CD14-positive monocyte (primary cell): ENCODE data around the gene SPEN. TPM values are rescaled to one million over a fixed set of nuclear protein-coding genes. Genes with fewer than 3 reads are reported as not detected.
A peak's percentile ranks its signal among the peaks of the same experiment; 100 is the strongest.
"Not testable (repeated sequence)": the region's sequence is repeated elsewhere in the genome, so short reads cannot be mapped to it uniquely, and the experiment has no call there.

ENCODE experiments used
- DNase-seq, 3 donors: peaks; one replicate each; pipeline ENCODE4 v3.0.0-alpha.2; 2011 to 2022
- H2AFZ ChIP-seq: 2 replicates; pipeline ENCODE4 v1.6.0; 2012; ENCODE audit warnings: mild to moderate bottlenecking, low read depth, low read length, inconsistent platforms; ENCODE audit not compliant: insufficient read depth, poor library complexity, severe bottlenecking
- H3K27ac ChIP-seq, 2 donors: 1 replicate in 1 of 2; 2 replicates in 1 of 2; pipeline ENCODE4 v1.5.1; 2012 to 2013; ENCODE audit warnings: low read length in 2 of 2, control low read depth in 1 of 2, inconsistent platforms in 1 of 2, low read depth in 1 of 2, mild to moderate bottlenecking in 1 of 2
- H3K27me3 ChIP-seq, 2 donors: one replicate each; pipeline versions ENCODE4 v1.6.0 to v1.6.1; 2011 to 2013; ENCODE audit warnings: low read length in 2 of 2; ENCODE audit not compliant: control insufficient read depth in 2 of 2, insufficient read depth in 2 of 2
- H3K36me3 ChIP-seq, 2 donors: replicated peaks in 1 of 2; 1 replicate in 1 of 2; 2 replicates in 1 of 2; pipeline versions ENCODE4 v1.5.1 to v1.6.1; 2012 to 2013; ENCODE audit warnings: low read length in 2 of 2, control low read depth in 1 of 2, inconsistent platforms in 1 of 2, mild to moderate bottlenecking in 1 of 2; ENCODE audit not compliant: insufficient read depth in 2 of 2, control insufficient read depth in 1 of 2
- H3K4me1 ChIP-seq, 2 donors: 1 replicate in 1 of 2; 2 replicates in 1 of 2; pipeline versions ENCODE4 v1.5.1 to v1.6.1; 2012 to 2013; ENCODE audit warnings: low read length in 2 of 2, control low read depth in 1 of 2, inconsistent platforms in 1 of 2, mild to moderate bottlenecking in 1 of 2, moderate library complexity in 1 of 2; ENCODE audit not compliant: insufficient read depth in 2 of 2, control insufficient read depth in 1 of 2
- H3K4me2 ChIP-seq: replicated peaks from 2 replicates; pipeline ENCODE3; 2012; ENCODE audit warnings: low read length, moderate library complexity, mild to moderate bottlenecking; ENCODE audit not compliant: poor library complexity, severe bottlenecking; ENCODE audit errors: extremely low read depth
- H3K4me3 ChIP-seq, 3 experiments: fragments of 200-600 bp in 1 of 3; sonication (generic) in 1 of 3; replicated peaks in 1 of 3; 1 replicate in 2 of 3; 2 replicates in 1 of 3; pipeline ENCODE4 v1.5.1; 2011 to 2013; ENCODE audit warnings: low read length in 3 of 3, mild to moderate bottlenecking in 3 of 3, control low read depth in 2 of 3, low read depth in 2 of 3, inconsistent platforms in 1 of 3, moderate library complexity in 1 of 3
- H3K79me2 ChIP-seq: 2 replicates; pipeline ENCODE4 v1.6.0; 2012; ENCODE audit warnings: mild to moderate bottlenecking, control low read depth, inconsistent platforms, low read length, moderate library complexity; ENCODE audit not compliant: insufficient read depth
- H3K9ac ChIP-seq: 2 replicates; pipeline ENCODE4 v1.6.0; 2017; ENCODE audit warnings: low read length, mild to moderate bottlenecking; ENCODE audit not compliant: insufficient read depth, poor library complexity, severe bottlenecking
- H3K9me3 ChIP-seq, 2 donors: replicated peaks in 1 of 2; 1 replicate in 1 of 2; 2 replicates in 1 of 2; pipeline versions ENCODE4 v1.5.1 to v1.6.1; 2012 to 2013; ENCODE audit warnings: low read length in 2 of 2, control low read depth in 1 of 2; ENCODE audit not compliant: control insufficient read depth in 1 of 2, insufficient read depth in 1 of 2
- H4K20me1 ChIP-seq: 2 replicates; pipeline ENCODE4 v1.6.0; 2012; ENCODE audit warnings: mild to moderate bottlenecking, low read length, control low read depth, moderate library complexity; ENCODE audit not compliant: insufficient read depth
- H3K27ac Mint-ChIP-seq, 7 donors: one replicate each; pipeline ENCODE4 v1.8.0; 2020; ENCODE audit warnings: mild to moderate bottlenecking in 7 of 7, mixed read lengths in 7 of 7, moderate library complexity in 6 of 7, inconsistent platforms in 2 of 7
- H3K27me3 Mint-ChIP-seq, 3 donors: one replicate each; pipeline ENCODE4 v1.8.0; 2021 to 2022; ENCODE audit warnings: low read depth in 3 of 3, mild to moderate bottlenecking in 3 of 3, mixed read lengths in 3 of 3, moderate library complexity in 3 of 3, inconsistent platforms in 1 of 3
- H3K36me3 Mint-ChIP-seq, 2 donors: one replicate each; pipeline ENCODE4 v1.8.0; 2020; ENCODE audit warnings: mixed read lengths in 2 of 2, inconsistent platforms in 1 of 2, mild to moderate bottlenecking in 1 of 2
- H3K4me1 Mint-ChIP-seq: one replicate; pipeline ENCODE4 v1.8.0; 2020; ENCODE audit warnings: mild to moderate bottlenecking, mixed read lengths
- H3K4me3 Mint-ChIP-seq, 2 donors: one replicate each; pipeline ENCODE4 v1.8.0; 2020; ENCODE audit warnings: mild to moderate bottlenecking in 2 of 2, mixed read lengths in 2 of 2, moderate library complexity in 1 of 2
- H3K9me3 Mint-ChIP-seq, 7 donors: one replicate each; pipeline ENCODE4 v1.8.0; 2020 to 2022; ENCODE audit warnings: mixed read lengths in 7 of 7, mild to moderate bottlenecking in 6 of 7, moderate library complexity in 6 of 7, inconsistent platforms in 2 of 7
- CTCF ChIP-seq: fragments of 200-600 bp; IDR thresholded peaks from one replicate; pipeline ENCODE4 v1.8.0; 2022; ENCODE audit warnings: antibody characterized with exemption, mild to moderate bottlenecking
- WGBS: methylation state at CpG from one replicate; pipeline ENCODE4 v1.1.5; 2013; ENCODE audit warnings: missing lambda C conversion rate; ENCODE audit not compliant: insufficient coverage; 5-methylcytosine and 5-hydroxymethylcytosine counted together
- intact Hi-C, 2 donors: fragments of 100-400 bp; cut with micrococcal nuclease; formaldehyde crosslinking; loops; one replicate each; pipeline versions ENCODE4 v1.15.0 to v1.15.1; 2023
- polyA plus RNA-seq, 3 donors: library from polyadenylated mRNA; depleted of rRNA in 1 of 3; unstranded in 2 of 3; stranded (reverse) in 1 of 3; fragments of 300-500 nt in 2 of 3; fragments of >200 nt in 1 of 3; fragmentation: Illumina TruSeq in 2 of 3; gene quantifications; 1 replicate in 2 of 3; 2 replicates in 1 of 3; pipeline ENCODE4 v1.2.3, GENCODE V29; 2012 to 2021

Gene SPEN
- polyA plus RNA-seq, 3 donors = 3.1 to 30.9 (median 6.1) TPM

DNA sequence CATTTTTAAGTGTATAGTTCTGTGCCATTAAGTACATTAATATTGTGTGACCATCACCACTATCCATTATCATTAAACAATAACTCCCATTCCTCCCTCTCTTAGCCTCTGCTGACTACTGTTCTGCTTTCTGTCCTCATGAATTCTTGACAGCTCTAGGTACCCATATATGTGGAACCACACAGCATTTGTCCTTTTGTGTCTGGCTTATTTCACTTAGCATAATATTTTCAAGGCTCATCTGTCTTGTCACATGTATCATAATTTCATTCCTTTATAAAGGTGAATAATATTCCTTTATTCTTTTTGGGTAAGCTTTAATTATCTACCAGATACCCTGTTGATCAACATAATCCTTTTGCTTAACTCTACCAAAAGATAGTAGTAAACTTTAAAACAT is 47.7 kb downstream of the SPEN start:
- no peak overlapping the region for H3K4me3 Mint-ChIP-seq
- Histone ChIP-seq H3K27me3 (no peaks in the 10 kb centered on the region), H2AFZ (no peak overlapping the region), H3K4me3 (no peak overlapping the region), H3K4me1 (peaks cover 14 to 16% of the 10 kb centered on the region in 2 donors), H4K20me1 (peaks cover 85% of the 10 kb centered on the region), H3K9ac (no peak overlapping the region), H3K79me2 (peaks cover 100% of the 10 kb centered on the region), H3K4me2 (no peak overlapping the region), H3K9me3 (no peaks in the 10 kb centered on the region), H3K27ac (no peak overlapping the region), H3K36me3 (peaks cover 0 to 22% of the 10 kb centered on the region in 2 donors)
- intact Hi-C loops = no loop called here
- H3K4me1 Mint-ChIP-seq = peaks cover 15% of the 10 kb centered on the region
- no peaks in the 10 kb centered on the region for H3K27me3 Mint-ChIP-seq
- no peak for DNase-seq
- no peaks in the 10 kb centered on the region for H3K9me3 Mint-ChIP-seq
- H3K27ac Mint-ChIP-seq = peak overlapping the region in 1 of 7 donors; percentile 49
- TF ChIP-seq CTCF = no peak
- peaks cover 17 to 20% of the 10 kb centered on the region in 2 donors for H3K36me3 Mint-ChIP-seq

- Histone ChIP-seq H4K20me1 (peaks cover 88% of the 10 kb centered on the region), H3K4me1 (peaks cover 14 to 16% of the 10 kb centered on the region in 2 donors), H3K36me3 (peaks cover 0 to 17% of the 10 kb centered on the region in 2 donors), H3K79me2 (peaks cover 100% of the 10 kb centered on the region), H3K27ac (peak overlapping the region in 1 of 2 donors; percentile 45)
- H3K9me3 ChIP-seq, H3K4me3 Mint-ChIP-seq, DNase-seq, intact Hi-C loops, H3K27me3 ChIP-seq, H3K9ac ChIP-seq, H2AFZ ChIP-seq, H3K27me3 Mint-ChIP-seq, H3K9me3 Mint-ChIP-seq, H3K4me2 ChIP-seq, H3K4me3 ChIP-seq: not testable (repeated sequence)
- 93% methylated on average over 5 of the region's 20 CpGs for WGBS
- Mint-ChIP-seq H3K4me1 (peaks cover 14% of the 10 kb centered on the region), H3K27ac (peak overlapping the region in 3 of 7 donors; percentile 43 to 79 (median 57)), H3K36me3 (peaks cover 21 to 25% of the 10 kb centered on the region in 2 donors)
These were observed 49.5 kb downstream of the SPEN start for GRCh38 chr1:15896841-15897610.
